Suprapubic skin (tissue), 4 donors: ENCODE measurements around the gene SPPL3. TPM values are rescaled to one million over a fixed set of nuclear protein-coding genes. Genes with fewer than 3 reads are reported as not detected.

Experiments used
- DNase-seq, 2 donors: peaks; one replicate each; pipeline ENCODE4 v3.0.0-alpha.2; 2019; ENCODE audit warnings: low spot score in 2 of 2
- H3K27ac ChIP-seq: fragments of 200-600 bp; sonication (generic); one replicate; pipeline ENCODE4 v1.5.1; 2019
- H3K27me3 ChIP-seq: fragments of 200-600 bp; sonication (generic); one replicate; pipeline ENCODE4 v1.5.1; 2019
- H3K36me3 ChIP-seq: fragments of 200-600 bp; sonication (generic); one replicate; pipeline ENCODE4 v1.5.1; 2019
- H3K4me1 ChIP-seq: fragments of 200-600 bp; sonication (generic); one replicate; pipeline ENCODE4 v1.5.1; 2019
- H3K4me3 ChIP-seq: fragments of 200-600 bp; sonication (generic); one replicate; pipeline ENCODE4 v1.5.1; 2019; ENCODE audit warnings: mild to moderate bottlenecking
- H3K9me3 ChIP-seq: fragments of 200-600 bp; sonication (generic); one replicate; pipeline ENCODE4 v1.5.1; 2019
- EP300 ChIP-seq: sonication (generic); formaldehyde crosslinking; IDR thresholded peaks from one replicate; pipeline ENCODE4 v1.6.1; 2017; ENCODE audit warnings: antibody characterized with exemption
- POLR2A ChIP-seq, 2 donors: fragments of 450-650 bp; IDR thresholded peaks; one replicate each; pipeline ENCODE4 v1.6.1; 2017; ENCODE audit warnings: antibody characterized with exemption in 2 of 2, mild to moderate bottlenecking in 2 of 2, moderate library complexity in 2 of 2
- POLR2AphosphoS5 ChIP-seq, 3 donors: sonication (generic); formaldehyde crosslinking; IDR thresholded peaks; one replicate each; pipeline ENCODE4 v1.6.1; 2017; ENCODE audit warnings: antibody characterized with exemption in 3 of 3
- WGBS: methylation state at CpG from one replicate; pipeline ENCODE4 v1.1.5; 2018; 5-methylcytosine and 5-hydroxymethylcytosine counted together
- total RNA-seq, 4 donors: library from RNA; depleted of rRNA; stranded (reverse); fragments of >200 nt; gene quantifications; one replicate each; pipeline ENCODE4 v1.1.0, GENCODE V29; 2016
- TF ChIP-seq, protein P1 (sequence below), 2 donors: fragments of 200-600 bp in 1 of 2; fragments of 450-650 bp in 1 of 2; sonication (generic) in 1 of 2; IDR thresholded peaks; one replicate each; pipeline ENCODE4 v1.5.1; 2016 to 2019; ENCODE audit warnings: antibody characterized with exemption in 2 of 2, mild to moderate bottlenecking in 1 of 2, moderate library complexity in 1 of 2

Gene SPPL3
- total RNA-seq, 4 donors from 2014 or later: 64.7 to 91.8 (median 70.6) TPM

DNA sequence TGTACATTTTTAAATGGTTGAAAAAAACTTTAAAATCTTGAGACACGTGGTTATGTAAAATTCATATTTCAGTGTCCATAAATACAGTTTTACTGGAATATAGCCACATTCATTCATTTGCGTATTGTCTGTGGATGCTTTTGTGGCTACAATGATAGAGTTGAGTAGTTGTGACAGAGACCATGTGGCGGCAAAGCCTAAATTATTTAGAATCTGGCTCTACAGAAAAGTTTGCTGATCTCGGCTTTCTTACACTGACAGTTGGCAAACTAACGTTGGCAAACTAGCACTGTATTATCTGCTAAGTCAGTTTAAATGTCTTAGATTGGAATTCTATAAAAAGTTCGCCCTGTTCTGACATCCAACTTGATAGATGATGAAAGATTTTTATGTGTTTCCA, 191.5 kb downstream of the SPPL3 start:
- no peaks in the 10 kb centered on the region for H3K9me3 ChIP-seq
- WGBS: 69% methylated on average over 6 of the region's 6 CpGs
- H3K36me3 ChIP-seq: peaks cover 41% of the 10 kb centered on the region
- H3K4me1 ChIP-seq: peaks cover 28% of the 10 kb centered on the region
- no peak overlapping the region for H3K27ac ChIP-seq
- TF ChIP-seq, protein P1, sequence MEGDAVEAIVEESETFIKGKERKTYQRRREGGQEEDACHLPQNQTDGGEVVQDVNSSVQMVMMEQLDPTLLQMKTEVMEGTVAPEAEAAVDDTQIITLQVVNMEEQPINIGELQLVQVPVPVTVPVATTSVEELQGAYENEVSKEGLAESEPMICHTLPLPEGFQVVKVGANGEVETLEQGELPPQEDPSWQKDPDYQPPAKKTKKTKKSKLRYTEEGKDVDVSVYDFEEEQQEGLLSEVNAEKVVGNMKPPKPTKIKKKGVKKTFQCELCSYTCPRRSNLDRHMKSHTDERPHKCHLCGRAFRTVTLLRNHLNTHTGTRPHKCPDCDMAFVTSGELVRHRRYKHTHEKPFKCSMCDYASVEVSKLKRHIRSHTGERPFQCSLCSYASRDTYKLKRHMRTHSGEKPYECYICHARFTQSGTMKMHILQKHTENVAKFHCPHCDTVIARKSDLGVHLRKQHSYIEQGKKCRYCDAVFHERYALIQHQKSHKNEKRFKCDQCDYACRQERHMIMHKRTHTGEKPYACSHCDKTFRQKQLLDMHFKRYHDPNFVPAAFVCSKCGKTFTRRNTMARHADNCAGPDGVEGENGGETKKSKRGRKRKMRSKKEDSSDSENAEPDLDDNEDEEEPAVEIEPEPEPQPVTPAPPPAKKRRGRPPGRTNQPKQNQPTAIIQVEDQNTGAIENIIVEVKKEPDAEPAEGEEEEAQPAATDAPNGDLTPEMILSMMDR (IDR thresholded peaks at IDR 0.05): no peak
- no peak for TF ChIP-seq POLR2AphosphoS5 (IDR thresholded peaks at IDR 0.05)
- no peak for TF ChIP-seq EP300
- TF ChIP-seq POLR2A (IDR thresholded peaks at IDR 0.05): no peak
- no peak overlapping the region for H3K4me3 ChIP-seq
- H3K27me3 ChIP-seq: no peaks in the 10 kb centered on the region
- no peak for DNase-seq

Other genes starting within 250 kb of the SPPL3 start
- 10 to 100 TPM; 34.8 to 72.6 (median 60.4) TPM for gene MLEC, start 217.2 kb downstream of the SPPL3 start, total RNA-seq
- 10 to 100 TPM; 14.2 to 27.6 (median 19.3) TPM for gene UNC119B, start 193.9 kb downstream of the SPPL3 start, total RNA-seq
- 10 to 100 TPM; 19.6 to 27.6 (median 24.4) TPM for gene ACADS, start 178.5 kb downstream of the SPPL3 start, total RNA-seq
- gene HNF1A, start 74.2 kb upstream of the SPPL3 start, total RNA-seq: under 1 TPM in 1 of 4 donors, not detected in 3; 0.57 TPM
- gene C12orf43, start 112.1 kb upstream of the SPPL3 start, total RNA-seq: 10 to 100 TPM in 1 of 4 donors, 1 to 10 TPM in 3; 5.4 to 14.8 (median 7.1) TPM
- gene OASL, start 134.9 kb upstream of the SPPL3 start, total RNA-seq: under 1 TPM in 3 of 4 donors, not detected in 1; 0.53 to 0.91 (median 0.64) TPM
- gene P2RX7, start 228.5 kb upstream of the SPPL3 start, total RNA-seq: 10 to 100 TPM; 14.0 to 65.7 (median 19.2) TPM